Gastrocnemius medialis (tissue), 4 donors: ENCODE data around the gene BSN.

Experiments used
- CTCF ChIP-seq, 5 experiments: fragments of 450-650 bp in 3 of 5; fragments of 200-600 bp in 2 of 5; sonication (generic) in 2 of 5; IDR thresholded peaks in 4 of 5; conservative IDR thresholded peaks in 1 of 5; 1 replicate in 4 of 5; 2 replicates in 1 of 5; pipeline ENCODE4 v1.5.1; 2016 to 2019; ENCODE audit warnings: antibody characterized with exemption in 5 of 5, mild to moderate bottlenecking in 3 of 5, moderate library complexity in 3 of 5
- POLR2A ChIP-seq, 2 donors: fragments of 450-650 bp; IDR thresholded peaks; one replicate each; pipeline ENCODE4 v1.6.1; 2017; ENCODE audit warnings: antibody characterized with exemption in 2 of 2, mild to moderate bottlenecking in 2 of 2, moderate library complexity in 2 of 2

DNA sequence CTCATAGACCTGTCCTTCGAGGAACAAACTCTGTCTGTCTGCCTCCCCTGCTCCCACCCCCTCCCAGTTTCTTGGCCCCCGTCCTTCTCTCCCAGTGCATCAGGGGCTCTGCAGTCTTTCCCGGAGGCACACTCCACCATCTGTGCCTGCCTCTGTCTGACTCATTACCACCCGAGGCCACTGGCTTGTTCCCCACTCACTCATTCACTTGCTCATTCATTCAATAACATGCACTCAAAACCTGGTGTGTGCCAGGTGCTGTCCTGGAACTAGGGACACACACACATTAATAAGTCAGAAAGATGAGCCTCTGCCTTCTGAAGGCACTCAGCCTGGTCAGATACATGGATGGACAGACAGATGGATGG, 152.8 kb downstream of the BSN start:
- TF ChIP-seq CTCF (IDR thresholded peaks at IDR 0.05 in 4 of 5, conservative IDR thresholded peaks at IDR 0.05 in 1 of 5): no peak
- TF ChIP-seq POLR2A (IDR thresholded peaks at IDR 0.05): no peak
